ENCODE results near the gene CXCR6. TPM values are rescaled to one million over a fixed set of nuclear protein-coding genes. Genes with fewer than 3 reads are reported as not detected.

Gene CXCR6
- total and polyA plus RNA-seq, 8 donors: 0.08 to 0.89 (median 0.35) TPM; not detected in 1

DNA sequence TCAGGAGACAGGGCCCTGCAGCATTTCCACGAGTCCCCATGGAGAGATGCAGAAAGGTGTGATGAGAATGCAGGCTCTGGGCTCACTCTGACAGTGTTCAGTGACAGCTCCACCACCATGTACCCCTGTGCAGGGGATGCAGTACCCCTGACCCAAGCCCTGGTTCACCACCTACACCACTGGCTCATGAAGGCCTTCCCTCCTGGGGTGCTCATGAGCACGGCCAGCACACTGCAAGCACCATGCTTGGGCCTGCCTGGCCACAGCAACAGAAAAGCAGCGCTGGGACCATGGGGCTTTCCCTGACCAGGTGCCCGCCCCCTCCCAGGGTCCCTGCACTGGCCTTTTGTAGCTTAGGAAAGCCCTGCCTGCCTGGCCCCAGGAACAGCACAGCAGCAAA lies 6.2 kb downstream of the CXCR6 start:
- intact Hi-C loops (cut with DNase I): no loop called here
- Histone ChIP-seq H3K4me1 (no peaks in the 10 kb centered on the region), H3K36me3 (peaks cover 5 to 72% (median 19%) of the 10 kb centered on the region in 3 donors), H3K27me3 (no peaks in the 10 kb centered on the region), H3K9me3 (no peaks in the 10 kb centered on the region), H3K27ac (no peak overlapping the region), H3K4me3 (no peak overlapping the region)
- WGBS, 2 donors: 92 to 97% methylated on average over 4 of the region's 4 CpGs
- no peak for DNase-seq
- no peak for FAIRE-seq
- TF ChIP-seq, protein P1, sequence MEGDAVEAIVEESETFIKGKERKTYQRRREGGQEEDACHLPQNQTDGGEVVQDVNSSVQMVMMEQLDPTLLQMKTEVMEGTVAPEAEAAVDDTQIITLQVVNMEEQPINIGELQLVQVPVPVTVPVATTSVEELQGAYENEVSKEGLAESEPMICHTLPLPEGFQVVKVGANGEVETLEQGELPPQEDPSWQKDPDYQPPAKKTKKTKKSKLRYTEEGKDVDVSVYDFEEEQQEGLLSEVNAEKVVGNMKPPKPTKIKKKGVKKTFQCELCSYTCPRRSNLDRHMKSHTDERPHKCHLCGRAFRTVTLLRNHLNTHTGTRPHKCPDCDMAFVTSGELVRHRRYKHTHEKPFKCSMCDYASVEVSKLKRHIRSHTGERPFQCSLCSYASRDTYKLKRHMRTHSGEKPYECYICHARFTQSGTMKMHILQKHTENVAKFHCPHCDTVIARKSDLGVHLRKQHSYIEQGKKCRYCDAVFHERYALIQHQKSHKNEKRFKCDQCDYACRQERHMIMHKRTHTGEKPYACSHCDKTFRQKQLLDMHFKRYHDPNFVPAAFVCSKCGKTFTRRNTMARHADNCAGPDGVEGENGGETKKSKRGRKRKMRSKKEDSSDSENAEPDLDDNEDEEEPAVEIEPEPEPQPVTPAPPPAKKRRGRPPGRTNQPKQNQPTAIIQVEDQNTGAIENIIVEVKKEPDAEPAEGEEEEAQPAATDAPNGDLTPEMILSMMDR (IDR thresholded peaks at IDR 0.05): no peak
- ATAC-seq: no peak

DNA sequence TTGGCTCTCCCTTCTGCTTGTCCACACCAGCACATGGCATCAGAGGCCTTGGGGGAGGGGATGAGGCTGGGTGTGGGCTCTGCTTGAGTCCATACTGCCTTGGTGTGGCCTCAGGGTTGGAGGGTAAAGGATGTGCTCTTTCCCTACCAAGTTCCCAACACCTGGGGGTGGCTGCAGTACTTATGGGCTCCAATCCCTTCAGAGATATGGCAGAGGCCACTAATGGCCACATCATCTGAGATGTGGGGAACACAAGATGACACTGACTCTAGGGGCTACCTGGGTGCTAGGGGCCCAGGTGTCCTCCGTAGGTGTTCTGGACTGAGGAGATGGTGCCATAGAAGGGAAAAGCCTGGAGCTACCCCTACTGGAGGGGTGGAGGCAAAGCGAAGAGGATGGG lies 6.9 kb downstream of the CXCR6 start:
- Histone ChIP-seq H3K27ac (no peak overlapping the region), H3K4me3 (no peak overlapping the region), H3K4me1 (no peaks in the 10 kb centered on the region), H3K27me3 (no peaks in the 10 kb centered on the region), H3K9me3 (no peaks in the 10 kb centered on the region), H3K36me3 (peaks cover 5 to 79% (median 26%) of the 10 kb centered on the region in 3 donors)
- no peak for DNase-seq
- 84 to 97% methylated on average over 2 of the region's 2 CpGs for WGBS, 2 donors
- intact Hi-C loops (cut with DNase I): no loop called here
- FAIRE-seq: no peak
- TF ChIP-seq, protein P1 (IDR thresholded peaks at IDR 0.05): no peak
- ATAC-seq: no peak

DNA sequence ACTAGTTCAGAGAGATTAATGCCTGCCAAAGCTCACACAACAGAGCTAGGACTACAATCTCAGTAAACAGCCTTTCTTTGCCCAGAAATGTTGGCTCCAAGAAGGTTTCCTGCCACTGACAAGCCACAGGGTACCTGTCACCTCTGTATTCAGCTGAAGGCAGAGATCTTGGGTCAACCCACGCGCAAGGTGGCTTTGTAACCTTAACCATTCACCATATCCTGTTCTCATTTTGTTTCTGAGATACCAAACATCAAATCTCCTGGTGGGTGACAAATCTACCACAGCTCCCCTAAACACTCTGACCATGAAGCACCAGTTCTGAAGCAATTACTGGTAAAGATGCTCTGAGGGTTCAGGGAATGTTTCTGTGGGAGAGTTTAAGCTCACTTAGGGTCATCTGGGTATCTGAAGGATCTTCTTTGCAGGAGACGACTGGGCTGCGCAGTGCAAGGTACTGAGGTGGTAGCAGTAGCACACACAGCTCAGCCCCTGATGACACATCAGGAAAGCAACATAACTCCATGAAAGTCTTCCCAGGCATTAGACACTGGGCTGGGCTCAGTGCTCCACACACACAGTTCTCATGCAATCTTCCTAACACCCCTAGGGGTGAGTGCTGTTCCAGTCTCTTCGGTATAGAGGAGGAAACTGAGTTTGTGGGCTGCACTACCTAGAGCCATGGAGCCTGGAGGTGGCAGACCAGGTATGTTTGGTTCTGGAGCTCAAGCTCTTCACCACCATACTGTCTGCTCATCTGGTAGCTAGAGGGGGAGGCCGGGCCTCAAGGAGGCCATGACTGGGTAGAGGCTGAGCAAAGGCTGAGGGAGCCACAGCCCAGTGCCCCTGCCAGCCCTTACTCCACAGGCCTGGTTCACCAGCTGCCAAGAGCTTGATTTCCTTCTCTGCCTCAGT lies 7.7 kb downstream of the CXCR6 start:
- intact Hi-C loops (cut with DNase I): no loop called here
- DNase-seq (no peak), FAIRE-seq (no peak), ATAC-seq (peak in 1 of 4 donors; percentile 27)
- 91 to 92% methylated on average over 6 of the region's 6 CpGs for WGBS, 2 donors
- Histone ChIP-seq H3K4me3 (no peak overlapping the region), H3K27me3 (no peaks in the 10 kb centered on the region), H3K9me3 (no peaks in the 10 kb centered on the region), H3K4me1 (no peaks in the 10 kb centered on the region), H3K27ac (no peak overlapping the region), H3K36me3 (peaks cover 5 to 88% (median 29%) of the 10 kb centered on the region in 3 donors)
- TF ChIP-seq, protein P1 (IDR thresholded peaks at IDR 0.05): no peak

DNA sequence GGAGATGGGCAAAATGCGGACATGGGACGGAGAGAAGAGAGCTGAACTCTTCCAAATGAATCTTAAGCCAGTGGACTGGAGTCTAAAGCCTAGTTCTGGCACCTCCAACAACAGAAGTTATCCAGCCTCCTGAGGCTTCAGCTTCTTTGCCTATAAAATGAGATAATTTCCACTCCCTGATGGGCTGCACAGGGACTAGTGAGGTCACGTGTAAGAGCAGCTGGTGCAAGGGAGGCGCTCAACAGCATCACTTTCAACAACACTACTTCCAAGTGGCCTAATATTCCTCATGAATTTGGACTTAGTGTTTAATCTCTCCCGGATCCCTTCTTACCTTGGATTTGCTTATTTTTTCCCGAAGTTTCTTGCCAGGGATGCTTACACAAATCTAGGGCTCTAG lies 8.7 kb downstream of the CXCR6 start:
- H3K4me3 ChIP-seq: no peak overlapping the region
- FAIRE-seq: no peak
- no peaks in the 10 kb centered on the region for H3K9me3 ChIP-seq
- intact Hi-C loops (cut with DNase I): no loop called here
- no peak for DNase-seq
- ATAC-seq: no peak
- peaks cover 5 to 89% (median 29%) of the 10 kb centered on the region in 3 donors for H3K36me3 ChIP-seq
- WGBS, 2 donors: 90 to 96% methylated on average over 6 of the region's 6 CpGs
- TF ChIP-seq, protein P1 (IDR thresholded peaks at IDR 0.05): no peak
- H3K27ac ChIP-seq: no peak overlapping the region
- no peaks in the 10 kb centered on the region for H3K27me3 ChIP-seq
- no peaks in the 10 kb centered on the region for H3K4me1 ChIP-seq

DNA sequence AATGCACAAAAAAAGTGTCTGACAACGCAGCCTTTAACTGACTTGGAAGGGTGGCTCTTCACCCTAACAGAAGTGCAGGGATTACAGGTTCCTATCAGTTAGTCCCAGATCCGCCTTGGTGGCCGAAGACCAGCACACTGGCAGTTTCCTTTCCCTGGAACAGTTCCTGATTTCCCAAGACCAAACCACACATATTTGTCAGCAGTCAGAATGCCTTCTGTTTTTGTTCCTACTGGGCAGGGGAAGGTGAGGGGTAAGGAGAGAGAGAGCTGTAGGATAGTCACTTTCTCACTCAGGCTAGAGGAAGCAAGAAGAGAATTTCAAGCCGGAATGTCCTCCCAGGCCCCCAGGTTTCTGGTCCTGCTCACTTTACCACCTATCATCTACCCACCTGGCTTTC lies 9.2 kb downstream of the CXCR6 start:
- Histone ChIP-seq H3K36me3 (peaks cover 5 to 87% (median 29%) of the 10 kb centered on the region in 3 donors), H3K9me3 (no peaks in the 10 kb centered on the region), H3K4me3 (no peak overlapping the region), H3K27me3 (no peaks in the 10 kb centered on the region), H3K4me1 (no peaks in the 10 kb centered on the region), H3K27ac (no peak overlapping the region)
- ATAC-seq (no peak), DNase-seq (no peak), FAIRE-seq (no peak)
- TF ChIP-seq, protein P1 (IDR thresholded peaks at IDR 0.05): no peak
- WGBS, 2 donors: 68 to 79% methylated on average over 4 of the region's 4 CpGs
- intact Hi-C loops (cut with DNase I): no loop called here

All from pancreas (tissue), 10 donors.